ENCODE data around the gene SLC25A10.
"Not testable (repeated sequence)": the region's sequence is repeated elsewhere in the genome, so short reads cannot be mapped to it uniquely, and the experiment has no call there.

The SLC25A10 gene

DNA sequence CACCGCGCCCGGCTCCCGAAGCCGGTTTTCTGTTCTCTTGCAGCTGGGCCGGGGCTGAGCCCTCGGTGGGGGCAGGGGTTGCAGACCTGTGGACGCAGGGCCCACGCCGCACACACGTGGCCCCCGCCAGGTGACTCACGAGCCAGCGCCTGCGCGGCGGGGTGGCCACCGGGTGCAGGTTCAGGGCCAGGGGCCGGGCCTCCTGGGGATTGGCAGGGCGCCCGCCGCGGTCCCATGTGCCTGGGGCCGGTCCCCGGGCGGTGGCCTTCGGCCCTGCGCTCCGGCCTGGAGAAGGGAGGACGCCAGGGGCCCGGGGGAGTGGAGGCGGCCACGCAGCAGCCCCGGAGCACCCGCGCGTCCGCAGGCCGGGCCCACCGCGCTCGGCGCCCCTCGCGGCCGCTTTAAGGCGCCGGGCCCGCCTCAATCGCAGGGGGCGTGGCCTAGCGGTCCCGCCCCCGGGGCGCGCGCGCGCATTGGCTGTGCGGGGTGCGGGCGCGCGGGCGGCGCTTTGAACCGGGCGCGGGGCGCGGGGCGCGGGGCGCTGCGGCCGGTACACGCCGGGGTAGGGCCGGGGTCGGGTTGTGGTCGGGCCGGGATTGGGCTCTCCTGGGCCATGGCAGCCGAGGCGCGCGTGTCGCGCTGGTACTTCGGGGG, at the start of gene SLC25A10:
SLC25A10 (plus strand) TSS at position 471 of the 654 bp plus-strand sequence; CDS start at position 614, 143 bp downstream.
- peak; percentile 74 for DNase-seq

DNA sequence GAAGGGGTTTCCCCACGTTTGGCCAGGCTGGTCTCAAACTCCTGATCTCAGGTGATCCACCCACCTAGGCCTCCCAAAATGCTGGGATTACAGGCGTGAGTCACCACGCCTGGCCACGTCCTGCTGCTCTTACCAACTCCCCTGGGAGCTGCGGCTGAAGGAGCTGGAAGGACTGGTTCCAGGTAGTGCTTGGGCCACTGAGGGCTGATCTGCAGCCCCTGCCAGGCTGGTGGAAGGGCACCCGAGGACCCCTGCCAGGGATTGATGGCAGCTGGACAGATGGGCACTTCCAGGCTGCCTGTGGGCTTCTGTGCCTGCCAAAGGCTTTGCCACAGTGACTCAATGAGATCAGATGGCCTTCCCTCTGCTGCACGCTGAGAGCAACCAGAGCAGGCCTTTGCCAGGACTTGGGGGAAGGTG, 48.0 kb upstream of the SLC25A10 start:
- no peak for DNase-seq

GRCh38 chr17:81665205-81666091, 46.6 kb upstream of the SLC25A10 start:
- no peak for DNase-seq

DNA sequence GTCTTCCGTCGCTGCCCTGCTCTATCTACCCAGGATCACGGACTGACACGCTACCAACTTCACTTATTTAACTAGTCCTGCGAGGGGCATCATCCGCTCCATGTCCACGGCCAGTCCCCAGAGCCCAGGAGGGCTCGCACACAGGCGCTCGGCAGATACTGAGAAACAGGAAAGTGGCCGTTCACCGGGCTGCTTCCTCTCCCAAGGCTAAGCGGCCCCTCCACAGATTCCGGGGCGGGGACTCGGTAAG, 46.1 kb upstream of the SLC25A10 start:
- no peak for DNase-seq

DNA sequence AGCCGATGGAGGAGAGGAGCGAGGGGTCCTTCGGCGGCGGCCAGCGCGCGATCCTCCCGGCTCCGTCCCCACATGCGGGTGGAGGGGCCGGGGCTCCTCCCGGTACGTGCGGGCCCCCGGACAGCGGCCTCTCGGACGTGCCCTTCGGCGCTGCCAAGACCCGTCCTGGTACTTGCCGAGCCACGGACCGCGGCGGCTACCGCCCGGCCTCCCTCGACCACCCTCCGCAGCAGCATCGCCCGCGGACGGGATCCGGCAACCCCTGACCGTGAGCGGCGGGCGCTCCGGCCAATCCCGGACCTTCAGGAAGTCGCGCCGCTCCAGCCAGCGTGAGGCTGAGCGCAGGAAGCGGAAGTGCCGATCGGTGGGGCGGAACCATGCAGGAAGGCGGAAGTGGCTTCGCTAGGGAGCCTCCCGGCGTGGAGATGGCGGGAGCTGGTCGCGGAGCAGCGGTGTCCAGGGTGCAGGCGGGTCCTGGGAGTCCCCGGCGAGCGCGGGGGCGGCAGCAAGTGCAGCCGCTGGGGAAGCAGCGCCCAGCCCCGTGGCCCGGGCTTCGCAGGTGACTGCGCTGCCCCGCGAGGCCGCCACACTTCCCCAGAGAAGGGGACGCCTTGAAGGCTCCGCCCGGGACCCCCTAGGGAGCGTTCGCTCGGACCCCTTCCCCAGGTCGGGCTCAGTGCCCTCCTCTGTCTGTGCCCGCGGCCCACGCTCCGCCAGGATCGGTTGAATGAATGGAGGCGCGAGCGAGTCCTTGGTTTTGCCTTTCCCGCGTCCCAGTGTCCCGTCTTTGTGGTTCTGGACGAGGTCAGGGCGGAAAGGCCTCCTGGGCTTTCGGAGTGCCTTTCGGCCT, 45.5 kb upstream of the SLC25A10 start, which contains the start of the genes CCDC137 and OXLD1:
CCDC137 (plus strand) TSS at position 396 of the 850 bp plus-strand sequence; CDS start at position 426, 30 bp downstream.
OXLD1 (minus strand) TSS at position 264 of the 850 bp plus-strand sequence; CDS start at position 236, 28 bp downstream.
- peak; percentile 97 for DNase-seq

DNA sequence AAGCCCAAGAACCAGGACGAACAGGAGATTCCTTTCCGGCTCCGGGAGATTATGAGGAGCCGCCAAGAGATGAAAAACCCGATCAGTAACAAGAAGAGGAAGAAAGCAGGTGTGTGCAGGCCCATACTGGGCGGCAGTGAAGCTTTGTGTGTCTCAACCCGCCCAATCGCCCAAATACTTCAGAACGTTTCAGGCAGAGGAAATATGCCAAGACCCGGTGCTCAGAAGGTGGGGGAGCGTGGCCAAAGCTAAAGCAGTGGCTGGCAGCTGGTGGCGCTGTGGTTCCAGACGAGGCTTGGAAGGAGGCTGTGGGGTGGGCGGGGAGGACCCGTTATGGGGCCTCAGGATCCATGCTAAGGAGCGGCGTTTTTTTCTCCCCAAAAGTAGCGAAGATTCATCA, 44.3 kb upstream of the SLC25A10 start:
- DNase-seq: no peak

DNA sequence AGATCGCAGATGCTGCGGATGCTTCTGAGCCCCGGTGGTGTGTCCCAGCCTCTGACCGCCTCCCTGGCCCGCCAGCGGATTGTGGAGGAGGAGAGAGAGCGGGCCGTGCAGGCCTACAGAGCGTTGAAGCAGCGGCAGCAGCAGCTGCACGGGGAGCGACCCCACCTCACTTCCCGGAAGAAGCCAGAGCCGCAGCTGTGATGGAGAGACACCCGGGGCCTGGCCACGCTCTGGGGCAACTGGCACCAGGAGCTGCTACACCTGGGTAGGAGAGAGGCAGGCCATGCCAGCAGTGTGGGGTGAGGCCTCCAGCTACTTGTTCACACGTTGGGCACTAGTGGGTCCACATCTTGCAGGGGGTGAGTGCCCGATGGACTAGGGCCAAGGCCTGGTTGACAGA, 39.6 kb upstream of the SLC25A10 start:
- no peak for DNase-seq

GRCh38 chr17:81672954-81673353, 39.1 kb upstream of the SLC25A10 start:
- no peak for DNase-seq

DNA sequence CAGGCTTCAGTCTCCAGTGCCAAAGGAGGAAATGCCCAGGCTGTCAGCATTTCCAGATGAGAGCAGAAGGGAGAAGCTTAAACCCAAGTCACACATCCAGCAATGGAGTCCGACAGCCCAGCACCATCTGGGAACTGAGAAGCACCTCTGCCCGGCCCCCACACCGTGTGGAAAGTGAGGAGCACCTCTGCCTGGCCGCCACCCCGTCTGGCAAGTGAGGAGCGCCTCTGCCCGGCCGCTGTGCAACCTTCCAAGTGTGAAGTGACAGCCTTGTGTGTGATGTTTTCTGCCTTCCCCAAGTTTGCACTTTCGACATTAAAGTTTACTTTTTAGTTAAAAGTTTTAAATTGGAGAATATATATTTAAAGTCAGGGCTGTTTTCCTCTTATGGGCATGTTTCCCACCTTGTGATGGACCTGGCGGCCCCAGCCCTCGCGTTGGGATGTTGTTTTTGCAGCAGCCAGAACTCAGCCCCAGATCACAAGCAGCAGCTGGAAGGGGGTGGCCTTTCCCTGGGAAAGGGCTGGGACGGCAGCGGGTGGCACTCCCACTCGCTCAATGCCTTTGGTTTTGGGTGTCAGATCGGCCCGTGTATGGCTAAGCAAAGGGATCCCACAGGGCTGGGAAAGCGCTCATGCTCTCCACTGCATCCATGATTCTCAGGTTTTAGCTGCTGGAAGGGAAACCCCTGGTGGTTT, 38.4 kb upstream of the SLC25A10 start:
- DNase-seq: no peak

GRCh38 chr17:81675515-81676221, 36.4 kb upstream of the SLC25A10 start:
- DNase-seq: not testable (repeated sequence)

DNA sequence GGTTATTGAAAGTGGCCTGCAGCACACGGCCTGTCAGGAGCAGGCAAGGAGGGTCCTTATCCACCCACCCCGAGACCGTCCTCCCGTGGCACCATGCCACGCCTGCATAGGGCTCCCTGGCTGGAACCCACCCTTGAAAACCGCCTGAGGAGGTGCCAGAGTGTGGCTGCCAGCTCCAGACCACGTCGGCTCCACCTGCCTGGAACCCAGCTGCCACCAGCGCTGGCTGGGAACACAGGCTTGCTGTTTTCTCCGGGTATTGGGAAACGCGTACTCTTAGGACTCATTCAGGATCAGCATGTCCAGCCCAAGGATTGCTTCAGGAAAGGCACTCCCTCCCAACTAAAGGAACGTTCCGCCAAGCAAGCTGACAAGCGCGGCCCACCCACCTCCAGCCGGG, 35.2 kb upstream of the SLC25A10 start:
- DNase-seq: no peak

DNA sequence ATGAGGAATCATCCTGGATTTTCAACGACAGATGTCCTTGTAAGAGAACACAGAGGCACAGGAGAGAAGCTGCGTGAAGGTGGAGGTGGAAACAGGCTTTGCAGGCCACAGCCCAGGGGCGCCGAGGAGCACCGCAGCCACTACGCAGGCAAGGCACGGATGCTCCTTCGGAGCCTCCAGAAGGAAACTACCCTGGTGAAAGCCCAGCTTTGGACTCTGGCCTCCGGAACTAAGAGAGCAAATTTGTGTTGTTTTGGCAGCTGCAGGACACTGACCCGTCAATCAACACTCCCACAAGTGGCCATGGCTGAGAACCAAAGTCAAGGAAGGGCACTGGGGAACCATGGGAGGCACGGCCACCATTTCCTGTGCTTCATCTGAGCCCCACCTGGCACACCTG, 31.9 kb upstream of the SLC25A10 start:
- no peak for DNase-seq

GRCh38 chr17:81681672-81682071, 30.4 kb upstream of the SLC25A10 start:
- no peak for DNase-seq

- DNase-seq: no peak
Observed at GRCh38 chr17:81682565-81683207, 29.4 kb upstream of the SLC25A10 start.

DNA sequence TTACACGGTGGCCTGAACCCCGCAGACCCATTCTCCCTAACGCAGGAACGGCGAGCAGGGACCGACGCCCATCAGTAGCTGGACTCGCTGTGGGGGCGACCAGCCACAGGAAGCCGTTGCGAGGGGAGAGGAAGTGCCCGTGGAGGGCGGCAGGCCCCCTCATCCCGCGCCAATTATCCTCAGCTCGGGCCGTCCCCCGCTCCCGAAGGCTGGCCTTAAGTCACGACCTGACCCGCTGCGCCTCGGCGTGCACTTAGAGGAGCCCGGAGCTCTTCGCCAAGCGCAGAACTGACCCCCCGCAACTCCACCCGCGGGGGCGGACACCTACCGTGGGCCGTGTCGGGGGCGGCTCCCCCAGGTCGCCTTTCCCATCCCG, 28.9 kb upstream of the SLC25A10 start:
- DNase-seq: no peak

DNA sequence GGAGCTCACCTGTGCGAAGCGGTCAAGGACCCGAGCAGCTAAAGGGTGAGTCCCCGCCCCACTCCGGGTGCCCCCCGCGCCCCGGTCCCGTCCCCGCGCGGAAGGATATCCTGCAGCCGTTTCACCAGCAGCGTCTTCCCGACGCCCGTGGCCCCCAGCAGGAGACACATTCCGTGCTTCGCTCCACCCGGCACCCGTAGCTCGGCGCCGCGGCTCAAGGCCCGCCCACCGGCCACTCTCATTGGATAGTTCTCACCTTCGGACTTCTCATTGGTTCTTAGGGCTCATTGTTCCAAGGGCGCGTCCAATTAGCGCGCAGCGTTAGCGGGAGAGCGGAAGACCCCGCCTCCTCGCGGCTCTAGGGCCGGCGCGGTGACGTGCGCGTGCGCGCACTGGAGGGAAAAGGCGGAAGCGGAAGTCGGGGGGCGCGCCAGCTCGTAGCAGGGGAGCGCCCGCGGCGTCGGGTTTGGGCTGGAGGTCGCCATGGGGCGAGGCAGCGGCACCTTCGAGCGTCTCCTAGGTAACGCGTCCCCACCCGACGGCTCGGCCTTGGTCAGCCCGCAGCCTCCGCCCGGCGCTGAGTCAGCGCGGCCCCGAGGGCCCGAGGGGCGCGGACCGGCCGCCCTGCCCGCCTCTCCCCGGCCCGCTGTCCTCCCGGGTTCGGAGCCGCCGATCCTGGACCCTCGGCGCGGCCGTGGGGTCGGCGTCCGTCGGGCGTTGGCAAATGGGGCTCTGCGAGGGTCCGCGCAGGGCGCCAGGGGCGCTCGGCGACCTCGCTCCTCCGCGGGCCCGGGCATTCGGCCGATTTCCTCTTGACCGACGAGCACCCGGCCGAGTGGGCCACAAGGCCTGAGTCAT, 28.3 kb upstream of the SLC25A10 start, which contains the start of the genes ARL16 and HGS:
ARL16 (minus strand) TSS at position 214 of the 858 bp plus-strand sequence; CDS start at position 170, 44 bp downstream.
HGS (plus strand) TSS at position 428 of the 858 bp plus-strand sequence; CDS start at position 484, 56 bp downstream.
- peak; percentile 98 for DNase-seq

DNA sequence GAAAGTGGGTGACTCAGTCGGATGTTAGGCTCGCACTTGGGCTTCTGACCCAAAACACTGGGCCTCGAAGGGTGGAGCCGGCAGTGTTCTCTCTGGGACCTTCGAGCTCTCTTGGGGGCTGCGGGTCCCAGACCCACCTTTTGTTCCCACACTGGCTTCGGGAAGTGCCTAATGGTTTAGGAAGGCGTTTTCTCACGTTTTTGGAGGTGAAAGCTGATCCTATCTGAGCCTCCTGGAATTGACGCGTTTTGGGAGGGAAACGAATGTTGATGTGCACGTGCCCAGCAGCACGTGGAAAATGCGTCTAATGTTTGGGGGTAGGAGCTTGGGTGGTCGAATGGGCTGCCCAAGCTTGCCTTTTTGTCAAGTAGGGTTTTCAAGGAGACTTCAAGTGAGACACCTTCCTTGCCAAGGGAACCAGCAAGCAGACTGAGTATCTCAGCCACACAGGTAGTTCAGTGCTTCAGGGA, 27.6 kb upstream of the SLC25A10 start:
- DNase-seq: no peak

DNA sequence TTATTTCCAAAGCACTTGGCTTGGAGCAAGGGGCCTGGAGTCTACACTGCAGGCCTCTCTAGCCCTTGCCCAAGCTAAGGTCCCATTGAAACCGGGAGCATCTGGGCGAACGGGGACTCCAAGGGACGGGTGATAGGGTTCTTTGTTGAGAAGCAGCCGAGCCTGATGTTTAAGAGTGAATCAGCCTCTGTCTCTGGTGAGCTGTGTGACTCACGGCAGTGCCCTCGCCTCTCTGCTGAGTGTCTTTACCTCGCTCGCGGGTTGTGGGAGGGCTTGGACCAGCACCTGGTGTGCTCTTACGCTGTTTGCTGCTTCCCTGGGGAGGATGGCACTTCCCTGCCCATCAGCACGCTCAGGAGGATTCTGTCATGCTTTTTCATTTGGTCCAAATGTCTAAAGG, 27.0 kb upstream of the SLC25A10 start:
- no peak for DNase-seq

DNA sequence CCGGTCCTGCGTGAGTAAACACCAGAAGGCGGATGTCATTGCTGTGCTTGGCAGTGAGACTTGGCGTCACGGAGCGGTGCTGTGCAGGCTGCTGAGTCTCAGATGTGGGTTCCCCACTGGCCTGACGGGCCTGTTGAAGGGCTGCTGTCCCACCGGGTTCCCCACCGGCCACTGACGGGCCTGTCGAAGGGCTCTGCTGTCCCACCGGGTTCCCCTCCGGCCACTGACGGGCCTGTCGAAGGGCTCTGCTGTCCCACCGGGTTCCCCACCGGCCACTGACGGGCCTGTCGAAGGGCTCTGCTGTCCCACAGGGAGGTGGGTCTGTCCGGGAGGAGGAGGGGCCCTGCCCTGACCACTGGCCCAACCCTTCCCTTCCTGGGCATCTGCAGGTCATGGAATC, 25.5 kb upstream of the SLC25A10 start:
- no peak for DNase-seq
